ENCODE data around the gene NTRK3.

NTRK3 gene

DNA sequence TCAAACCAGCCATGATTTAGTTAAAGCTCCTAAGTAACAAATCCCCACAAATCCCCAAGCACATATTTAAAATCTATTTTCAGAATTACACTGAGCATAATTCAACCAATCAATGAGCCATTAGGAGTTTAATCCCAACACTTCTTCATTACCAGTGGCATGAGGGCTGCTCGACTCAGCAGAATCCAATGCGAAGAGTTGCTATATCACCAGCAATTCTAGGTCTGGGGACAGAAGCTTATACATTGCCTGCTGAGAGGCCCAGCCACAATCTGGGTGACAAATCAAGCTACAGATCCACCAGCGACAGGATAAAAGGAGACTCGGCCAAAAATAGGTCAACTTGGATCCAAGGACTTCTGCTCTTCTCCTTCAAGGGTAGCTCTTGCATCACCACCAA lies 238.8 kb downstream of the NTRK3 start:
- no peak for DNase-seq (ENCODE audit: low read depth, low spot score)
- in situ Hi-C loops (cut with HindIII; ENCODE audit: low sequenced_read_pairs): no loop called here
- TF ChIP-seq, protein P1, sequence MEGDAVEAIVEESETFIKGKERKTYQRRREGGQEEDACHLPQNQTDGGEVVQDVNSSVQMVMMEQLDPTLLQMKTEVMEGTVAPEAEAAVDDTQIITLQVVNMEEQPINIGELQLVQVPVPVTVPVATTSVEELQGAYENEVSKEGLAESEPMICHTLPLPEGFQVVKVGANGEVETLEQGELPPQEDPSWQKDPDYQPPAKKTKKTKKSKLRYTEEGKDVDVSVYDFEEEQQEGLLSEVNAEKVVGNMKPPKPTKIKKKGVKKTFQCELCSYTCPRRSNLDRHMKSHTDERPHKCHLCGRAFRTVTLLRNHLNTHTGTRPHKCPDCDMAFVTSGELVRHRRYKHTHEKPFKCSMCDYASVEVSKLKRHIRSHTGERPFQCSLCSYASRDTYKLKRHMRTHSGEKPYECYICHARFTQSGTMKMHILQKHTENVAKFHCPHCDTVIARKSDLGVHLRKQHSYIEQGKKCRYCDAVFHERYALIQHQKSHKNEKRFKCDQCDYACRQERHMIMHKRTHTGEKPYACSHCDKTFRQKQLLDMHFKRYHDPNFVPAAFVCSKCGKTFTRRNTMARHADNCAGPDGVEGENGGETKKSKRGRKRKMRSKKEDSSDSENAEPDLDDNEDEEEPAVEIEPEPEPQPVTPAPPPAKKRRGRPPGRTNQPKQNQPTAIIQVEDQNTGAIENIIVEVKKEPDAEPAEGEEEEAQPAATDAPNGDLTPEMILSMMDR (IDR thresholded peaks at IDR 0.05; ENCODE audit: low read depth, low read length): no peak
- H3K4me3 ChIP-seq (ENCODE audit: low read depth, low read length): no peak overlapping the region

DNA sequence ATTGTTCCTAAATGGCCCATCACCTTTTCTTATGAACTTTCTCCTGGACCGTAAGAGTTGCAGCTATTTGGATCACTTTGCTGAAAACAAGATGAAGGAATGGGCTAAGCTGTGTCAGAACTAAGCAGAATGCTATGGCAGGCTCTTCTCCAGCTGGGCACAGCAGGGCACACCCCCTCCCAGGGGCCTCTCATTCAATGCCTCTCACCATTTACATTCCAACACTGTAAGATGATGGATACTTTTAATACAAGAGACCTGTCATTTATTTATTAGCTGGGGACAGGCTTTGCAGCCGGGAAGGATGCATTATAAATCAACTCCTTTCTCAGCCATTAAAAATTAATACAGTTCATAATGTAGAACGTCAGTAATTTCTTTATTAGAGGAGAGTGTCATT lies 240.1 kb downstream of the NTRK3 start:
- no peak overlapping the region for H3K4me3 ChIP-seq (ENCODE audit: low read depth, low read length)
- DNase-seq (ENCODE audit: low read depth, low spot score): no peak
- TF ChIP-seq, protein P1 (IDR thresholded peaks at IDR 0.05; ENCODE audit: low read depth, low read length): no peak
- in situ Hi-C loops (cut with HindIII; ENCODE audit: low sequenced_read_pairs): no loop called here

GRCh38 chr15:88015228-88015860 lies 241.2 kb downstream of the NTRK3 start:
- no peak for DNase-seq (ENCODE audit: low read depth, low spot score)
- in situ Hi-C loops (cut with HindIII; ENCODE audit: low sequenced_read_pairs): no loop called here
- H3K4me3 ChIP-seq (ENCODE audit: low read depth, low read length): no peak overlapping the region
- TF ChIP-seq, protein P1 (IDR thresholded peaks at IDR 0.05; ENCODE audit: low read depth, low read length): no peak

DNA sequence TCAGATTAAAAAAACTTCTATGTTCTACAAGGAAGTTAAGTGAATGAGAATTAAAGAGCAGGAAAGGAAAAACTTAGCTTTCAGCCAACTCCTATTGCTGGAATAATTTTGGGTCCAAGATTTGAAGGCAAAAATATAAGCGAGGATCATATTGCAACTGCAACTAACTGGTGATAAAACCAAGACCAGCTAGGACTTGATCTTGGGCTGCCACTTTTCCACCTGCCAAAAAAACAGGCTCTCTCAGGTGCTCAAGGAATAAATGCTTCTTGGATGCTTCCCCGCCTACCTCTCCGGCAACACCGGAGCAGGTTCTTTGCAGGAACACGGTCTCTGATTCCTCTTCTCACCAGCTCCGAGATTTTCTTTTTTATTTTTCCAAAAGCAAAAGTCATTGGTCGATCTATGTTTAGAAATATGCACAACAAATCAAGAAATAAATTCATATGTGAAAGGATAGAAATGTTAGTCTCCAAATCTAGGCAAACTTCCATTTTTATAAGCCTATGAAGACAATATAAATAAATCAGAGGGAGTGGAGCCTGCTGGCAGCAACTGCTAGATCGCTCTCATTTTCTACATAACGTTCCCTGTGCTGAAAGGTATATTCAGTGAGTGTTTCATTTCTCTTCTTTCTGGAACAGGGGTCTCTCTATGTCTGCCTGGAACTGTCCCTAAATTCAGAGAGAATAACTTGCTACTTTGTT lies 241.9 kb downstream of the NTRK3 start:
- H3K4me3 ChIP-seq (ENCODE audit: low read depth, low read length): no peak overlapping the region
- in situ Hi-C loops (cut with HindIII; ENCODE audit: low sequenced_read_pairs): no loop called here
- TF ChIP-seq, protein P1 (IDR thresholded peaks at IDR 0.05; ENCODE audit: low read depth, low read length): no peak
- DNase-seq (ENCODE audit: low read depth, low spot score): no peak

DNA sequence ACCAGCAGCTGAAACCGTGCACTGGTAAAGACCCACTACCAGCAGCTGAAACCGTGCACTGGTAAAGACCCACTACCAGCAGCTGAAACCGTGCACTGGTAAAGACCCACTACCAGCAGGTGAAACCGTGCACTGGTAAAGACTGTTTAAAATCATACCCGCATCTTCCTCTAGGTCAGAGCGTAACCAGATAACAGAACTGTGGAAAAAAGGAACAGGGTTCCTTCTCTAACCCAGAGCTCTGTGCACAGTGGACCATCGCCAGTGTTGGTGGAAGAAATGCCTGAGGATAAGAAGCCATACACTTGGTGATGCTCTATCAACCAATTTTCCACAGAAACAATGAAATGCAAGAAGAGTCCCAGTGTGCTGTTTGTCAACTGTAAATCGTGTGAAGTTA lies 243.4 kb downstream of the NTRK3 start:
- in situ Hi-C loops (cut with HindIII; ENCODE audit: low sequenced_read_pairs): no loop called here

DNA sequence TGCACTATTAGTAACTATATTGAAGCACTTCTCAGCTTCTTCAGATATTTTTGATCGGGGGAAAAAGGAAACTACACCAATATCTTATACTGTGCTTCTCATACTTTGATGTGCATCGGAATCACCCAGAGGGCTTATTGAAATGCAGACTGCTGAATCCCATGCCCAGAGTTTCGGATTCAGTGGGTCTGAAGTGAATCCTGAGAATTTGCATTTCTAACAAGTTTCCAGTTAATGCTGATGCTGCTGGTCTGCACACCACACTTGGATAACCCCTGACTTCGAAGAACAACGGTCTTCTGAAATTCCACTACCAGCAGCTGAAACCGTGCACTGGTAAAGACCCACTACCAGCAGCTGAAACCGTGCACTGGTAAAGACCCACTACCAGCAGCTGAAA lies 243.9 kb downstream of the NTRK3 start:
- TF ChIP-seq, protein P1 (IDR thresholded peaks at IDR 0.05; ENCODE audit: low read depth, low read length): no peak
- no peak for DNase-seq (ENCODE audit: low read depth, low spot score)
- in situ Hi-C loops (cut with HindIII; ENCODE audit: low sequenced_read_pairs): no loop called here
- H3K4me3 ChIP-seq (ENCODE audit: low read depth, low read length): no peak overlapping the region

More for the DNA sequence above, 243.4 kb downstream of the NTRK3 start:
- no peak overlapping the region for H3K4me3 ChIP-seq (ENCODE audit: low read depth, low read length)
- no peak for DNase-seq (ENCODE audit: low read depth, low spot score)
- TF ChIP-seq, protein P1 (IDR thresholded peaks at IDR 0.05; ENCODE audit: low read depth, low read length): no peak

Measured in astrocyte of the spinal cord (primary cell).